Bronchial epithelial cell (primary cell): ENCODE measurements around the gene HOXA3. TPM values are rescaled to one million over a fixed set of nuclear protein-coding genes. Genes with fewer than 3 reads are reported as not detected.

Experiments
- DNase-seq: peaks from one replicate; pipeline ENCODE4 v3.0.0-alpha.2; 2010; ENCODE audit warnings: low read depth
- FAIRE-seq: peaks from 2 replicates; lab custom pipeline; 2011; peaks lifted over from hg19 to GRCh38; lab: Jason Lieb, UNC
- H3K27me3 ChIP-seq: 2 replicates; pipeline ENCODE4 v1.5.1; 2011; ENCODE audit warnings: low read length; ENCODE audit not compliant: control insufficient read depth, insufficient read depth
- H3K36me3 ChIP-seq: 2 replicates; pipeline ENCODE4 v1.5.1; 2011; ENCODE audit warnings: low read length; ENCODE audit not compliant: control insufficient read depth, insufficient read depth
- H3K4me3 ChIP-seq: 2 replicates; pipeline ENCODE4 v1.5.1; 2011; ENCODE audit warnings: mild to moderate bottlenecking, low read depth, low read length, control low read depth
- total RNA-seq: library from RNA; depleted of rRNA; stranded (reverse); fragments of >200 nt; gene quantifications from 2 replicates; pipeline ENCODE4 v1.2.1, GENCODE V29; 2014
- TF ChIP-seq, protein P1 (sequence below): IDR thresholded peaks from 2 replicates; pipeline ENCODE4 v1.5.1; 2011; ENCODE audit warnings: mild to moderate bottlenecking, moderate library complexity, low read length, control low read depth, inconsistent platforms; ENCODE audit not compliant: insufficient read depth, severe bottlenecking

HOXA3 gene
- total RNA-seq, 1 donor from 2014 or later: not detected

- no peaks in the 10 kb centered on the region for H3K36me3 ChIP-seq
- TF ChIP-seq, protein P1, sequence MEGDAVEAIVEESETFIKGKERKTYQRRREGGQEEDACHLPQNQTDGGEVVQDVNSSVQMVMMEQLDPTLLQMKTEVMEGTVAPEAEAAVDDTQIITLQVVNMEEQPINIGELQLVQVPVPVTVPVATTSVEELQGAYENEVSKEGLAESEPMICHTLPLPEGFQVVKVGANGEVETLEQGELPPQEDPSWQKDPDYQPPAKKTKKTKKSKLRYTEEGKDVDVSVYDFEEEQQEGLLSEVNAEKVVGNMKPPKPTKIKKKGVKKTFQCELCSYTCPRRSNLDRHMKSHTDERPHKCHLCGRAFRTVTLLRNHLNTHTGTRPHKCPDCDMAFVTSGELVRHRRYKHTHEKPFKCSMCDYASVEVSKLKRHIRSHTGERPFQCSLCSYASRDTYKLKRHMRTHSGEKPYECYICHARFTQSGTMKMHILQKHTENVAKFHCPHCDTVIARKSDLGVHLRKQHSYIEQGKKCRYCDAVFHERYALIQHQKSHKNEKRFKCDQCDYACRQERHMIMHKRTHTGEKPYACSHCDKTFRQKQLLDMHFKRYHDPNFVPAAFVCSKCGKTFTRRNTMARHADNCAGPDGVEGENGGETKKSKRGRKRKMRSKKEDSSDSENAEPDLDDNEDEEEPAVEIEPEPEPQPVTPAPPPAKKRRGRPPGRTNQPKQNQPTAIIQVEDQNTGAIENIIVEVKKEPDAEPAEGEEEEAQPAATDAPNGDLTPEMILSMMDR: no peak
- DNase-seq (no peak), FAIRE-seq (no peak)
- no peak overlapping the region for H3K4me3 ChIP-seq
- no peaks in the 10 kb centered on the region for H3K27me3 ChIP-seq
Observed at GRCh38 chr7:27078616-27079233, 73.7 kb downstream of the HOXA3 start.

DNA sequence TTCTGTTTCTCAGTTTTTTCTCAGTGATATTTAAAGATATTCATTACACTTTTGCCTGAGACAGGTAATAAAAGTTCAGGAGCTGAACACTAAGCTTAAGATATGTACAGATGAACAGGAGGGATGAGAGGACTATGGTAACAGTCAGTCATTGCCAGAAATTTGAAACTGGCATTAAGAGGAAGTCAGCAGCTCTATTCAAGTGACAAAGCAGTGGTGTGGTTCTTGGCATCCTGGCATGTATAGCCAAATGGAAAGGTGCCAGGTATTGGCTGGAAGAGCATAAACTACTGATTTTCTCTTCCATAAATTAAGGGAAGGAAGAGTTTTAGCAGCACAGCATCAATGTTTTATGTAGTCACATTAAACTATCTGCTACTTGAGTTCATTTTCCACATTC lies 79.3 kb downstream of the HOXA3 start:
- no peaks in the 10 kb centered on the region for H3K36me3 ChIP-seq
- no peaks in the 10 kb centered on the region for H3K27me3 ChIP-seq
- FAIRE-seq (no peak), DNase-seq (no peak)
- H3K4me3 ChIP-seq: no peak overlapping the region
- TF ChIP-seq, protein P1: no peak

DNA sequence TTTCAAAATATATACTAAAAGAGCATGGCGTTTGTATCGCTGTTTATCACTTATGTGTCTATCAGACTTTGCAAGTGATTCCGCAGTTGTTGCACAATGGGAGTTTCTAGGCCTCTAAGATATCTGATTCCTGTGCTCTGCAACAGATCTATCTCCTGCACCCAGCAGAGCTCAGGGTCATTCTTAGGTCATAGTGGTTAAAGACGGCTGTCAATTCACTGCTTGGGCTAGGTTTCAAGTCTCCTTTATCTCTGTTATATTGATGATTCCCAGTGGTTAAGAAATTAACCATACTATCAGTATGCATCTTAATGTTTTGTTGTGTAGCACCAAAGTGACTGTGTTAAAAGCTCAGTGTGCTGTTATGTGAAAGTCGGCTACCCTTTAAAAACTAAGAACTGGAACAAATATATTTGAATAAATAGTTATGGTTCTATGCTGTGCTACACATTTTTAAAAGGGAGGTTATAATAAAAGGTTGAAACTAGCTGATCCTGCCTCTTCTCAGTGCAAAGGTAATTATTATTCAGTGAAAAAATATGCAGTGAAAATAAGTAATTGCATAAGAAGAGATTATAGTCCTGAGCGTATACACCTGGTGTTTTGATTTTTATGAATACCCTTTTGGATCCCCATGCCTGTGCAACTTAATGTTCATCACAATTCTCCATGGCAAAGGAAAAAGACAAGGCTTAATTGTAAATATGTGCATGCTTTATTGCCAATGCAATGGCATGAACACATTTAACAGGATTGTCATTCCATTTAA lies 80.6 kb downstream of the HOXA3 start:
- no peak overlapping the region for H3K4me3 ChIP-seq
- TF ChIP-seq, protein P1: no peak
- no peaks in the 10 kb centered on the region for H3K36me3 ChIP-seq
- H3K27me3 ChIP-seq: no peaks in the 10 kb centered on the region
- DNase-seq (no peak), FAIRE-seq (no peak)

DNA sequence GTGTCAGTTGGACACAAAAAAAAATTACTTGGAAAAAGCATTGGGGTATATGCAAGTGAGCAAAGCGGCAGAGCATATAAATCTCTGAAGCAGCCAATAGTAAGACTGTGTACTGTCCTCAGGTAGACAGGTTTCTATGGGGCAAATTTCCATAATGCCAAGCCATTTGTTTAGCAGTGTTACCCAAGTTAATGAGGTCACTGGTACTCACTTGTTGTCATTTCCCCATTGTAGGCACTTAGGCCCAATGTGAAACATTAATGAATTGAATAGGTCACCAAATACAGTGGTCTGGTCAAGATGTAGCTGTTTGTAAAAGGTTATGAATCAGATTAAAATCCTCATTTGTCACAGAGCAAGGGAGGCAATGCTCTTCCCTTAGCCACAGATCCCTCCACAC lies 84.1 kb downstream of the HOXA3 start:
- no peak for FAIRE-seq
- TF ChIP-seq, protein P1: no peak

DNA sequence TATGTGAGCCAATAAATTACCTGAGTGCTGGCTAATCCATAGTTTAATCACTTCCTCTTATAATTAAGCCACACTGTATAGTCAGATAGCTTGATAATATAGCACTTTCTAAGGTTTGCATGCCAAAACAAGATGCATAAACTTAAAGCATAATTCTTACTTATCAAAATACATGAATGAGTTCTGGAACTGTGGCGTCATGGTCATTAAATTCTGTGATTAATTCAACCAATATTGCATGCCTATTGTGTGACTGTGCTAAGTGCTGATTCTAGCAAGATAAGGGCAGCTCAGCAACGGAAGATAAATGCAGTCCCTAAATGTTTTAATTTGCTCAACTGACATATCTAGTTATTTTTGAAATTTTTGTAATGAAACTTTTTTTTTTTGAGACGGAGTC lies 86.2 kb downstream of the HOXA3 start:
- TF ChIP-seq, protein P1: no peak
- FAIRE-seq (no peak), DNase-seq (peak; percentile 19)
- H3K27me3 ChIP-seq: no peaks in the 10 kb centered on the region
- no peak overlapping the region for H3K4me3 ChIP-seq
- H3K36me3 ChIP-seq: no peaks in the 10 kb centered on the region

More for the DNA sequence above, 84.1 kb downstream of the HOXA3 start:
- H3K27me3 ChIP-seq: no peaks in the 10 kb centered on the region
- DNase-seq: no peak
- no peak overlapping the region for H3K4me3 ChIP-seq
- H3K36me3 ChIP-seq: no peaks in the 10 kb centered on the region
